Lung (tissue), 12 donors: ENCODE measurements around the gene TCF19. TPM values are rescaled to one million over a fixed set of nuclear protein-coding genes. Genes with fewer than 3 reads are reported as not detected.
A peak's percentile ranks its signal among the peaks of the same experiment; 100 is the strongest.

Experiments
- ATAC-seq: fragments of 200-7000 bp; cut with Tn5 transposase; one replicate; pipeline ENCODE4 v1.9.1; 2020; ENCODE audit warnings: moderate number of reproducible peaks; ENCODE audit not compliant: insufficient read depth, low FRiP score
- DNase-seq, 3 donors: peaks; one replicate each; pipeline ENCODE4 v3.0.0-alpha.2; 2013 to 2017
- H3K27ac ChIP-seq, 2 donors: one replicate each; pipeline ENCODE4 v1.5.1; 2013; ENCODE audit warnings: mild to moderate bottlenecking in 2 of 2, moderate library complexity in 2 of 2, control low read depth in 1 of 2, inconsistent platforms in 1 of 2, low read depth in 1 of 2, low read length in 1 of 2
- H3K27me3 ChIP-seq, 3 donors: one replicate each; pipeline ENCODE4 v1.5.1; 2013; ENCODE audit warnings: low read length in 2 of 3; ENCODE audit not compliant: control insufficient read depth in 3 of 3, insufficient read depth in 3 of 3
- H3K36me3 ChIP-seq, 4 donors: one replicate each; pipeline ENCODE4 v1.5.1; 2013; ENCODE audit warnings: low read length in 4 of 4, mild to moderate bottlenecking in 1 of 4, moderate library complexity in 1 of 4; ENCODE audit not compliant: control insufficient read depth in 4 of 4, insufficient read depth in 4 of 4
- H3K4me1 ChIP-seq, 5 donors: one replicate each; pipeline ENCODE4 v1.5.1; 2013; ENCODE audit warnings: low read length in 5 of 5, mild to moderate bottlenecking in 2 of 5, moderate library complexity in 1 of 5; ENCODE audit not compliant: control insufficient read depth in 5 of 5, insufficient read depth in 5 of 5
- H3K4me3 ChIP-seq: one replicate; pipeline ENCODE4 v1.5.1; 2013; ENCODE audit warnings: mild to moderate bottlenecking, control low read depth, moderate library complexity
- H3K9ac ChIP-seq, 2 donors: one replicate each; pipeline ENCODE4 v1.5.1; 2013; ENCODE audit warnings: low read length in 2 of 2, control low read depth in 1 of 2; ENCODE audit not compliant: insufficient read depth in 1 of 2
- H3K9me3 ChIP-seq, 4 donors: one replicate each; pipeline ENCODE4 v1.5.1; 2013; ENCODE audit warnings: low read length in 3 of 4, mild to moderate bottlenecking in 1 of 4, moderate library complexity in 1 of 4; ENCODE audit not compliant: control insufficient read depth in 4 of 4, insufficient read depth in 3 of 4
- WGBS, 2 donors: extraction: QIAGEN DNeasy Blood & Tissue Kit; methylation state at CpG; one replicate each; pipeline ENCODE4 v1.1.7; 2013; 5-methylcytosine and 5-hydroxymethylcytosine counted together
- polyA plus RNA-seq, 2 donors: library from polyadenylated mRNA; stranded (reverse); fragments of 200-250 nt; gene quantifications; one replicate each; pipeline ENCODE4 v1.2.1, GENCODE V29; 2013
- total RNA-seq, 2 donors: library from RNA; depleted of rRNA in 1 of 2; stranded (reverse); fragments of >200 nt in 1 of 2; gene quantifications; one replicate each; pipeline ENCODE4 v1.2.1, GENCODE V29; 2014 to 2021
- TF ChIP-seq, protein P1 (sequence below): IDR thresholded peaks from 2 replicates; pipeline ENCODE4 v1.5.1; 2012; ENCODE audit warnings: mild to moderate bottlenecking; ENCODE audit errors: control extremely low read depth, extremely low read depth
- donor health status: control.
- donor health status: control.
- donor health status: Bipolar disorder and iron deficiency.
- donor health status: healthy.
- donor health status: DM: yes; HTN: yes; CAD: no.

The TCF19 gene
- total and polyA plus RNA-seq, 4 donors = 4.1 to 9.4 (median 5.1) TPM

GRCh38 chr6:31172973-31173384 is 14.6 kb downstream of the TCF19 start:
- TF ChIP-seq, protein P1, sequence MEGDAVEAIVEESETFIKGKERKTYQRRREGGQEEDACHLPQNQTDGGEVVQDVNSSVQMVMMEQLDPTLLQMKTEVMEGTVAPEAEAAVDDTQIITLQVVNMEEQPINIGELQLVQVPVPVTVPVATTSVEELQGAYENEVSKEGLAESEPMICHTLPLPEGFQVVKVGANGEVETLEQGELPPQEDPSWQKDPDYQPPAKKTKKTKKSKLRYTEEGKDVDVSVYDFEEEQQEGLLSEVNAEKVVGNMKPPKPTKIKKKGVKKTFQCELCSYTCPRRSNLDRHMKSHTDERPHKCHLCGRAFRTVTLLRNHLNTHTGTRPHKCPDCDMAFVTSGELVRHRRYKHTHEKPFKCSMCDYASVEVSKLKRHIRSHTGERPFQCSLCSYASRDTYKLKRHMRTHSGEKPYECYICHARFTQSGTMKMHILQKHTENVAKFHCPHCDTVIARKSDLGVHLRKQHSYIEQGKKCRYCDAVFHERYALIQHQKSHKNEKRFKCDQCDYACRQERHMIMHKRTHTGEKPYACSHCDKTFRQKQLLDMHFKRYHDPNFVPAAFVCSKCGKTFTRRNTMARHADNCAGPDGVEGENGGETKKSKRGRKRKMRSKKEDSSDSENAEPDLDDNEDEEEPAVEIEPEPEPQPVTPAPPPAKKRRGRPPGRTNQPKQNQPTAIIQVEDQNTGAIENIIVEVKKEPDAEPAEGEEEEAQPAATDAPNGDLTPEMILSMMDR = no peak
- WGBS, 2 donors = 66 to 95% methylated on average over 5 of the region's 5 CpGs
- Histone ChIP-seq H3K27ac (no peak overlapping the region), H3K4me3 (no peak overlapping the region), H3K9ac (no peak overlapping the region), H3K27me3 (no peaks in the 10 kb centered on the region), H3K36me3 (no peaks in the 10 kb centered on the region), H3K4me1 (peaks cover 0 to 13% (median 0%) of the 10 kb centered on the region in 5 donors), H3K9me3 (no peaks in the 10 kb centered on the region)
- peak in 1 of 3 donors; percentile 16 for DNase-seq
- no peak for ATAC-seq

- H3K4me1 ChIP-seq = peaks cover 0 to 13% (median 3%) of the 10 kb centered on the region in 5 donors
- no peak overlapping the region for H3K9ac ChIP-seq
- DNase-seq (no peak), ATAC-seq (no peak)
- H3K36me3 ChIP-seq = no peaks in the 10 kb centered on the region
- H3K27ac ChIP-seq = no peak overlapping the region
- no peaks in the 10 kb centered on the region for H3K9me3 ChIP-seq
- TF ChIP-seq, protein P1 = no peak
- 69 to 79% methylated on average over 3 of the region's 3 CpGs for WGBS, 2 donors
- H3K4me3 ChIP-seq = no peak overlapping the region
- H3K27me3 ChIP-seq = no peaks in the 10 kb centered on the region
Observed at GRCh38 chr6:31173406-31173805, 15.0 kb downstream of the TCF19 start.

DNA sequence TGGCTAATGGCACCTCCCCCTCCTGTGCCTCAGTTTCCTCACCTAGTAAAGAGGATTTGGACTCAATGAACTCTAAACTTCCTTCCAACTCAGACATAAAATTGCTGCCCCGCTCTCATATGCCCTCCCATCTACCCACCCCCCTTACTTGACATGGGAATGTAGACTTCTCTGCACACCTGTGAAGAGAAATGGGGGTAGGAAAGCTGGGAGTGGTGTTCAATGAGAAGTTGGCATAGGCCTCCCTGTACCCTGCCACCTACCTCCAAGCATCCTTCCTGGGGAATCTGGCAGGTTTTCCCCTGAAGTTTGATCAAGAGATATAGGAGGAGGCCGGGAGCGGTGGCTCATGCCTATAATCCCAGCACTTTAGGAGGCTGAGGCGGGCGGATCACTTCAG is 16.0 kb downstream of the TCF19 start:
- Histone ChIP-seq H3K36me3 (no peaks in the 10 kb centered on the region), H3K4me3 (no peak overlapping the region), H3K27me3 (no peaks in the 10 kb centered on the region), H3K9ac (no peak overlapping the region), H3K27ac (no peak overlapping the region), H3K9me3 (no peaks in the 10 kb centered on the region), H3K4me1 (peaks cover 0 to 13% (median 4%) of the 10 kb centered on the region in 5 donors)
- no peak for DNase-seq
- WGBS, 2 donors = 87 to 91% methylated on average over 5 of the region's 5 CpGs
- TF ChIP-seq, protein P1 = no peak
- no peak for ATAC-seq

DNA sequence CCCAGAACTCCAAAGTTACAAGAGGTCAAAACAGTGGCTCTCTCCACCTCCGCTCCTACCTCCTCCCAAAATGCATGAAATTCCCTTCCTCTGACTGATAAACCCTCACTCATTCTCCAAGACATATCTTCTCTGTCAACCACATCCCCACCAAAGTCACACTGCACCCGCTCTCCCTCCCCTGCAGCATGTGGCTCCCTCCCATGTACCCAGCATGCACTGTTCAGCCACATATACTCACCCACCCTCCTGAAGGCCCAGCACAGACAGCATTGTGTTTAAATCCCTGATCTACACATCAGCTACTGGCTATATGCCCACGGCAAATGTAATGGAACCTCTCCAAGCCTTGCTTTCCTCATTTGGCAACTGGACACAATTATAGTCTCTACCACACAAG is 17.6 kb downstream of the TCF19 start:
- 79 to 80% methylated on average over 3 of the region's 3 CpGs for WGBS, 2 donors
- no peaks in the 10 kb centered on the region for H3K36me3 ChIP-seq
- ATAC-seq = no peak
- no peaks in the 10 kb centered on the region for H3K9me3 ChIP-seq
- peak; percentile 47 to 79 (median 73) for DNase-seq
- no peak overlapping the region for H3K27ac ChIP-seq
- TF ChIP-seq, protein P1 = no peak
- H3K4me3 ChIP-seq = no peak overlapping the region
- no peaks in the 10 kb centered on the region for H3K27me3 ChIP-seq
- no peak overlapping the region for H3K9ac ChIP-seq
- H3K4me1 ChIP-seq = peaks cover 0 to 13% (median 4%) of the 10 kb centered on the region in 5 donors
